Measurements from ENCODE around the gene RGS21. TPM values are rescaled to one million over a fixed set of nuclear protein-coding genes. Genes with fewer than 3 reads are reported as not detected.

Gene RGS21
- total and polyA plus RNA-seq, 2 of the 4 experiments (the other 2 are of a cell fraction) = not detected

- Histone ChIP-seq H3K23ac (ENCODE audit: low read depth, low read length) (no peak overlapping the region), H3K79me1 (ENCODE audit: low read depth in 1 of 2, low read length in 2 of 2) (no peaks in the 10 kb centered on the region), H2BK5ac (ENCODE audit: low read depth, low read length, poor library complexity, severe bottlenecking) (no peak overlapping the region), H3K14ac (replicated peaks; ENCODE audit: low read depth, low read length) (no peak overlapping the region), H2AFZ (replicated peaks; ENCODE audit: low read length, poor library complexity) (no peak overlapping the region), H4K8ac (ENCODE audit: low read depth in 2 of 2, low read length in 2 of 2) (no peak overlapping the region), H3K9me3 (ENCODE audit: control insufficient read depth, insufficient read depth, low read length) (no peaks in the 10 kb centered on the region), H2AK5ac (ENCODE audit: low read depth, low read length) (no peak overlapping the region), H3K4me3 (ENCODE audit: insufficient read depth, low read depth, low read length) (no peak overlapping the region), H3K9ac (ENCODE audit: low read depth, low read length) (no peak overlapping the region), H3K27me3 (ENCODE audit: control insufficient read depth, insufficient read depth, low read length) (no peaks in the 10 kb centered on the region), H4K91ac (ENCODE audit: insufficient read depth, low read depth, low read length) (no peak overlapping the region), H3K4me1 (ENCODE audit: control insufficient read depth, insufficient read depth, low read length) (no peaks in the 10 kb centered on the region), H3K27ac (ENCODE audit: insufficient read depth, low read length) (no peak overlapping the region), H4K5ac (ENCODE audit: low read depth, low read length) (no peak overlapping the region), H3K56ac (ENCODE audit: extremely low read depth, insufficient read depth, low read length) (no peak overlapping the region), H2BK20ac (ENCODE audit: low read depth, low read length) (no peak overlapping the region), H3K4me2 (ENCODE audit: low read depth, low read length) (no peak overlapping the region), H3K4ac (ENCODE audit: low read depth, low read length) (no peak overlapping the region), H2BK15ac (ENCODE audit: low read depth, low read length) (no peak overlapping the region), H4K20me1 (ENCODE audit: insufficient read depth, low read length) (no peaks in the 10 kb centered on the region), H3K36me3 (ENCODE audit: control insufficient read depth, insufficient read depth, low read length) (no peaks in the 10 kb centered on the region), H3K18ac (ENCODE audit: low read depth, low read length) (no peak overlapping the region), H2BK120ac (ENCODE audit: low read depth, low read length) (no peak overlapping the region), H3K9me1 (ENCODE audit: insufficient read depth, low read length) (no peaks in the 10 kb centered on the region), H2AK9ac (replicated peaks; ENCODE audit: low read depth, low read length, poor library complexity) (no peak overlapping the region)
- BruUV-seq (replicated peaks) = no TSS peak
- TF ChIP-seq RCOR1 (IDR thresholded peaks at IDR 0.05; ENCODE audit: insufficient replicate concordance, low read length) (no peak), MXI1 (IDR thresholded peaks at IDR 0.05; ENCODE audit: borderline replicate concordance, low read depth, low read length) (no peak), CEBPB (IDR thresholded peaks at IDR 0.05; ENCODE audit: low read depth, low read length) (no peak), USF2 (IDR thresholded peaks at IDR 0.05; ENCODE audit: low read depth, low read length) (no peak), MAFK (IDR thresholded peaks at IDR 0.05; ENCODE audit: low read depth, low read length) (no peak), CTCF (conservative IDR thresholded peaks at IDR 0.05; ENCODE audit: low read depth, low read length) (no peak), POLR2A (IDR thresholded peaks at IDR 0.05; ENCODE audit: low read depth, low read length) (no peak), SMC3 (IDR thresholded peaks at IDR 0.05; ENCODE audit: low read depth, low read length) (no peak), RAD21 (IDR thresholded peaks at IDR 0.05; ENCODE audit: low read length) (no peak), CHD1 (IDR thresholded peaks at IDR 0.05; ENCODE audit: low read depth, low read length) (no peak), MAZ (IDR thresholded peaks at IDR 0.05; ENCODE audit: borderline replicate concordance, low read depth, low read length) (no peak), RFX5 (IDR thresholded peaks at IDR 0.05; ENCODE audit: low read depth, low read length) (no peak), BHLHE40 (IDR thresholded peaks at IDR 0.05; ENCODE audit: low read depth, low read length) (no peak)
- TF ChIP-seq, protein P1, sequence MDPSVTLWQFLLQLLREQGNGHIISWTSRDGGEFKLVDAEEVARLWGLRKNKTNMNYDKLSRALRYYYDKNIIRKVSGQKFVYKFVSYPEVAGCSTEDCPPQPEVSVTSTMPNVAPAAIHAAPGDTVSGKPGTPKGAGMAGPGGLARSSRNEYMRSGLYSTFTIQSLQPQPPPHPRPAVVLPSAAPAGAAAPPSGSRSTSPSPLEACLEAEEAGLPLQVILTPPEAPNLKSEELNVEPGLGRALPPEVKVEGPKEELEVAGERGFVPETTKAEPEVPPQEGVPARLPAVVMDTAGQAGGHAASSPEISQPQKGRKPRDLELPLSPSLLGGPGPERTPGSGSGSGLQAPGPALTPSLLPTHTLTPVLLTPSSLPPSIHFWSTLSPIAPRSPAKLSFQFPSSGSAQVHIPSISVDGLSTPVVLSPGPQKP (IDR thresholded peaks at IDR 0.05; ENCODE audit: borderline replicate concordance, low read depth, low read length) = no peak
- in situ Hi-C loops (cut with MboI; ENCODE audit: low sequenced_read_pairs) = no loop called here
- POLR2A ChIA-PET (ENCODE audit: unreplicated experiment) = no interaction called here
- dilution Hi-C loops (cut with HindIII; ENCODE audit: low sequenced_read_pairs, unreplicated experiment) = no loop called here
- DNase-seq = no peak
- no CpG with 5 or more reads among the region's 3 CpGs for WGBS, 2 experiments (ENCODE audit: extremely low coverage in 2 of 2, insufficient read length in 1 of 2)
- CTCF ChIA-PET = no interaction called here
- intact Hi-C loops (cut with micrococcal nuclease) = no loop called here
- no peak for ATAC-seq (ENCODE audit: low read depth)
Measured at GRCh38 chr1:192367436-192367835, 50.6 kb downstream of the RGS21 start.

Measured in IMR-90 (cell line).